ENCODE data around the gene CNTFR.
"Not testable (repeated sequence)": the region's sequence is repeated elsewhere in the genome, so short reads cannot be mapped to it uniquely, and the experiment has no call there.

CNTFR gene

GRCh38 chr9:34554211-34555001 is 35.1 kb downstream of the CNTFR start:
- DNase-seq (ENCODE audit: low spot score): no peak

- no peak for DNase-seq (ENCODE audit: low spot score)
These were observed 36.0 kb downstream of the CNTFR start for GRCh38 chr9:34553511-34554021.

GRCh38 chr9:34552986-34553385 is 36.5 kb downstream of the CNTFR start:
- no peak for DNase-seq (ENCODE audit: low spot score)

- no peak for DNase-seq (ENCODE audit: low spot score)
These were observed 36.9 kb downstream of the CNTFR start for GRCh38 chr9:34552606-34552981.

GRCh38 chr9:34551751-34552605 is 37.5 kb downstream of the CNTFR start:
- no peak for DNase-seq (ENCODE audit: low spot score)

GRCh38 chr9:34550681-34551270 is 38.7 kb downstream of the CNTFR start:
- DNase-seq (ENCODE audit: low spot score): no peak

- no peak for DNase-seq (ENCODE audit: low spot score)
These were observed 39.4 kb downstream of the CNTFR start for GRCh38 chr9:34550016-34550680.

- DNase-seq (ENCODE audit: low spot score): no peak
These were observed 40.2 kb downstream of the CNTFR start for GRCh38 chr9:34549407-34549732.

- peak; percentile 78 for DNase-seq (ENCODE audit: low spot score)
These were observed 41.4 kb downstream of the CNTFR start for GRCh38 chr9:34547960-34548611.

GRCh38 chr9:34546834-34547827 is 42.4 kb downstream of the CNTFR start:
- no peak for DNase-seq (ENCODE audit: low spot score)

- DNase-seq (ENCODE audit: low spot score): no peak
These were observed 43.3 kb downstream of the CNTFR start for GRCh38 chr9:34546102-34546833.

- DNase-seq (ENCODE audit: low spot score): no peak
These were observed 44.0 kb downstream of the CNTFR start for GRCh38 chr9:34545497-34545896.

- no peak for DNase-seq (ENCODE audit: low spot score)
These were observed 45.5 kb downstream of the CNTFR start for GRCh38 chr9:34544035-34544434.

GRCh38 chr9:34541540-34541939 is 48.0 kb downstream of the CNTFR start:
- DNase-seq (ENCODE audit: low spot score): no peak

- no peak for DNase-seq (ENCODE audit: low spot score)
These were observed 48.7 kb downstream of the CNTFR start for GRCh38 chr9:34540827-34541226.

- DNase-seq (ENCODE audit: low spot score): no peak
These were observed 52.8 kb downstream of the CNTFR start for GRCh38 chr9:34536685-34537084.

GRCh38 chr9:34532041-34532440 is 57.5 kb downstream of the CNTFR start:
- DNase-seq (ENCODE audit: low spot score): not testable (repeated sequence)

- DNase-seq (ENCODE audit: low spot score): no peak
These were observed 63.5 kb downstream of the CNTFR start for GRCh38 chr9:34526026-34526425.

- DNase-seq (ENCODE audit: low spot score): no peak
These were observed 65.2 kb downstream of the CNTFR start for GRCh38 chr9:34524349-34524748.
